HUES6 (cell line): ENCODE data around the gene DHH.
"Not testable (repeated sequence)": the region's sequence is repeated elsewhere in the genome, so short reads cannot be mapped to it uniquely, and the experiment has no call there.

Experiments
- H3K27ac ChIP-seq: 2 replicates; pipeline ENCODE4 v1.7.0; 2013; ENCODE audit warnings: low read depth, mild to moderate bottlenecking, low read length, inconsistent platforms
- H3K27me3 ChIP-seq: 2 replicates; pipeline ENCODE4 v1.6.1; 2013; ENCODE audit warnings: low read length; ENCODE audit not compliant: control insufficient read depth, insufficient read depth
- H3K36me3 ChIP-seq: 2 replicates; pipeline ENCODE4 v1.6.1; 2013; ENCODE audit warnings: low read length; ENCODE audit not compliant: control insufficient read depth, insufficient read depth
- H3K4me1 ChIP-seq: 2 replicates; pipeline ENCODE4 v1.6.1; 2013; ENCODE audit warnings: low read length; ENCODE audit not compliant: control insufficient read depth, insufficient read depth
- H3K4me3 ChIP-seq: 2 replicates; pipeline ENCODE4 v1.5.1; 2013; ENCODE audit warnings: low read depth, low read length
- H3K9ac ChIP-seq: one replicate; pipeline ENCODE4 v1.6.1; 2013; ENCODE audit warnings: mild to moderate bottlenecking, low read length
- H3K9me3 ChIP-seq: 2 replicates; pipeline ENCODE4 v1.6.1; 2013; ENCODE audit warnings: low read depth, low read length; ENCODE audit not compliant: control insufficient read depth, insufficient read depth

Gene DHH

GRCh38 chr12:49068879-49069506 is 25.6 kb downstream of the DHH start:
- H3K9ac ChIP-seq = peak overlapping the region; percentile 27
- 0 out of 2 replicates have a peak, but pooled peaks cover 4% of the 10 kb centered on the region for H3K36me3 ChIP-seq
- peaks cover 7% of the 10 kb centered on the region for H3K27me3 ChIP-seq
- H3K4me3 ChIP-seq = peak overlapping the region; percentile 84
- H3K9me3 ChIP-seq = no peaks in the 10 kb centered on the region
- H3K27ac ChIP-seq = no peak overlapping the region
- peaks cover 9% of the 10 kb centered on the region; the same call in 1 of the 2 replicates for H3K4me1 ChIP-seq

- Histone ChIP-seq H3K27ac (no peak overlapping the region), H3K4me3 (no peak overlapping the region), H3K9me3 (no peaks in the 10 kb centered on the region), H3K4me1 (peaks cover 9% of the 10 kb centered on the region; the same call in 1 of the 2 replicates), H3K36me3 (0 out of 2 replicates have a peak, but pooled peaks cover 4% of the 10 kb centered on the region), H3K9ac (no peak overlapping the region), H3K27me3 (peaks cover 7% of the 10 kb centered on the region)
Measured at GRCh38 chr12:49066120-49066519, 28.5 kb downstream of the DHH start.

- H3K9me3 ChIP-seq = no peaks in the 10 kb centered on the region
- H3K9ac ChIP-seq = no peak overlapping the region
- peaks cover 7% of the 10 kb centered on the region for H3K27me3 ChIP-seq
- no peak overlapping the region for H3K27ac ChIP-seq
- H3K36me3 ChIP-seq = 0 out of 2 replicates have a peak, but pooled peaks cover 4% of the 10 kb centered on the region
- 0 out of 2 replicates have a peak, but pooled peaks cover 4% of the 10 kb centered on the region for H3K4me1 ChIP-seq
- no peak overlapping the region for H3K4me3 ChIP-seq
Measured at GRCh38 chr12:49064767-49065152, 29.8 kb downstream of the DHH start.

- not testable (repeated sequence) for H3K36me3 ChIP-seq, H3K4me3 ChIP-seq, H3K27me3 ChIP-seq, H3K9ac ChIP-seq, H3K27ac ChIP-seq, H3K9me3 ChIP-seq
- peaks cover 18% of the 10 kb centered on the region for H3K4me1 ChIP-seq
Measured at GRCh38 chr12:49061916-49062315, 32.7 kb downstream of the DHH start.

GRCh38 chr12:49061157-49061650 is 33.4 kb downstream of the DHH start:
- Histone ChIP-seq H3K9ac (peak overlapping the region; percentile 97), H3K27ac (peak overlapping the region; percentile 100), H3K9me3 (no peaks in the 10 kb centered on the region), H3K4me3 (peak overlapping the region; percentile 96), H3K27me3 (no peaks in the 10 kb centered on the region), H3K4me1 (peaks cover 25% of the 10 kb centered on the region), H3K36me3 (0 out of 2 replicates have a peak, but pooled peaks cover 4% of the 10 kb centered on the region)

- 0 out of 2 replicates have a peak, but pooled peaks cover 4% of the 10 kb centered on the region for H3K36me3 ChIP-seq
- peak within 1 kb of the TSS; percentile 96 for H3K4me3 ChIP-seq
- no peaks in the 10 kb centered on the region for H3K27me3 ChIP-seq
- no peaks in the 10 kb centered on the region for H3K9me3 ChIP-seq
- peak within 1 kb of the TSS; percentile 100 for H3K27ac ChIP-seq
- H3K4me1 ChIP-seq = peaks cover 30% of the 10 kb centered on the region
- H3K9ac ChIP-seq = peak within 1 kb of the TSS; percentile 97
Measured at GRCh38 chr12:49060237-49061156, 34.1 kb downstream of the DHH start, which contains the start of gene KMT2D. TSS of gene KMT2D (minus strand) at chr12:49060794. CDS start at chr12:49055324, 5,470 bp downstream.

- peak overlapping the region; percentile 100 for H3K27ac ChIP-seq
- H3K9me3 ChIP-seq = no peaks in the 10 kb centered on the region
- H3K36me3 ChIP-seq = peaks cover 6% of the 10 kb centered on the region
- peaks cover 30% of the 10 kb centered on the region for H3K4me1 ChIP-seq
- no peaks in the 10 kb centered on the region for H3K27me3 ChIP-seq
- H3K4me3 ChIP-seq = peak overlapping the region; percentile 96
- H3K9ac ChIP-seq = peak overlapping the region; percentile 97
Measured at GRCh38 chr12:49059299-49060171, 35.1 kb downstream of the DHH start.

- peak overlapping the region; percentile 97 for H3K9ac ChIP-seq
- no peaks in the 10 kb centered on the region for H3K27me3 ChIP-seq
- H3K4me3 ChIP-seq = peak overlapping the region; percentile 96
- H3K9me3 ChIP-seq = no peaks in the 10 kb centered on the region
- H3K4me1 ChIP-seq = peaks cover 30% of the 10 kb centered on the region
- H3K27ac ChIP-seq = no peak overlapping the region
- peaks cover 12% of the 10 kb centered on the region for H3K36me3 ChIP-seq
Measured at GRCh38 chr12:49059045-49059298, 35.6 kb downstream of the DHH start.

GRCh38 chr12:49058366-49059044 is 36.1 kb downstream of the DHH start:
- peak overlapping the region; percentile 97 for H3K9ac ChIP-seq
- H3K4me1 ChIP-seq = peaks cover 30% of the 10 kb centered on the region
- no peaks in the 10 kb centered on the region for H3K9me3 ChIP-seq
- H3K27me3 ChIP-seq = no peaks in the 10 kb centered on the region
- H3K27ac ChIP-seq = no peak overlapping the region
- peak overlapping the region; percentile 96 for H3K4me3 ChIP-seq
- peaks cover 16% of the 10 kb centered on the region for H3K36me3 ChIP-seq

GRCh38 chr12:49057888-49058287 is 36.7 kb downstream of the DHH start:
- peak overlapping the region; percentile 96 for H3K4me3 ChIP-seq
- H3K9ac ChIP-seq = peak overlapping the region; percentile 0
- peaks cover 30% of the 10 kb centered on the region for H3K4me1 ChIP-seq
- H3K9me3 ChIP-seq = no peaks in the 10 kb centered on the region
- H3K36me3 ChIP-seq = peaks cover 22% of the 10 kb centered on the region
- no peak overlapping the region for H3K27ac ChIP-seq
- no peaks in the 10 kb centered on the region for H3K27me3 ChIP-seq
